ENCODE data around the gene PCDHGA7. TPM values are rescaled to one million over a fixed set of nuclear protein-coding genes. Genes with fewer than 3 reads are reported as not detected.
"Not testable (repeated sequence)": the region's sequence is repeated elsewhere in the genome, so short reads cannot be mapped to it uniquely, and the experiment has no call there.

Gene PCDHGA7
- total RNA-seq, 1 donor from 2014 or later, result 7.0 TPM

DNA sequence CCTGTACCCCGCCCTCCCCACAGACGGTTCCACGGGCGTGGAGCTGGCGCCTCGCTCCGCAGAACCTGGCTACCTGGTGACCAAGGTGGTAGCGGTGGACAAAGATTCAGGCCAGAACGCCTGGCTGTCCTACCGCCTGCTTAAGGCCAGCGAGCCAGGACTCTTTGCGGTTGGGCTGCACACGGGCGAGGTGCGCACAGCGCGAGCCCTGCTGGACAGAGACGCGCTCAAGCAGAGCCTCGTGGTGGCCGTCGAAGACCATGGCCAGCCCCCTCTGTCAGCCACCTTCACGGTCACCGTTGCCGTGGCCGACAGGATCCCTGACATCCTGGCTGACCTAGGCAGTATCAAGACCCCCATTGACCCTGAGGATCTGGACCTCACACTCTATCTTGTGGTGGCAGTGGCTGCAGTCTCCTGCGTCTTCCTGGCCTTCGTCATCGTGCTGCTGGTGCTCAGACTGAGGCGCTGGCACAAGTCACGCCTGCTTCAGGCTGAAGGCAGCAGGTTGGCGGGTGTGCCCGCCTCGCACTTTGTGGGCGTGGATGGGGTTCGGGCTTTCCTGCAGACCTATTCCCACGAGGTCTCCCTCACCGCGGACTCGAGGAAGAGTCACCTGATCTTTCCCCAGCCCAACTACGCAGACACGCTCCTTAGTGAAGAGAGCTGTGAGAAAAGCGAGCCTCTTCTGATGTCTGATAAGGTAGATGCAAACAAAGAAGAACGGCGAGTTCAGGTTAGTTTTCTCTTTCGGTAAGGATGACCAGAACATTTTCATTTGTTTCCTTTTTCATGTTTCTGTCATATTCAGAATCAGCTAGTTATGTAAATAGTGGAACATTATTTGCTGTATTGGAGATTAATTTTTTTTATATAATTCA lies 16.3 kb upstream of the PCDHGA7 start:
- DNase-seq (ENCODE audit: low spot score), result no peak

DNA sequence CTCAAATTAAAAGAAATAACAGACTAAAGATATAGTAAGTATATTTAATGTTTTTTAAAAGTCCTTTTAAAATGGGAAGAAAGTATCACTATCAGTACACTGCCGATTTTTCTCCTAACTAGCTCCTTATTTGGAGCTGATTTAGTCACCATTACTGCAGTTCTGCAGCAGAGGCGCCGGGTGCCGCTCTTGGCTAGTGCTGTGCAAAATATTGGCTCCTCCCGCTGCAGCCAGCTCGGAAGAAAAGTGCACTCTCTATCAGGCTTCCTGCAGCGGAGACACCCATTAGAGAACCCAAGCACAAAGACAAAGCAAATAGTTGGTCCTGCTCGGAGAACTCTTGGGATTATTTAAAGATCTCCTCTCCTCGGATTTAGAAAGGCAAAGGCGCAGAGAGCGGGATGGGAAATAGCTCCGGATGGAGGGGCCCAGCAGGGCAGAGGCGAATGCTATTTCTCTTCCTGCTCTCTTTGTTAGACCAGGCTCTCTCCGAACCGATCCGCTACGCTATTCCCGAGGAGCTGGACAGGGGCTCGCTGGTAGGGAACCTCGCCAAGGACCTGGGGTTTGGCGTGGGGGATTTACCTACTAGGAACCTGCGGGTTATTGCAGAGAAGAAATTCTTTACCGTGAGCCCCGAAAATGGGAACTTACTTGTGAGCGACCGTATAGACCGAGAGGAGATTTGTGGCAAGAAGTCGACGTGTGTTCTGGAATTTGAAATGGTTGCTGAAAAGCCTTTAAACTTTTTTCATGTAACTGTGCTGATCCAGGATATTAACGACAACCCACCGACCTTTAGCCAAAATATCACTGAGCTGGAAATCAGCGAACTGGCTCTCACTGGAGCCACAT lies 12.3 kb upstream of the PCDHGA7 start, which contains the start of gene PCDHGB3:
PCDHGB3 (plus strand) TSS at position 249 of the 855 bp plus-strand sequence; CDS start at position 402, 153 bp downstream.
- DNase-seq (ENCODE audit: low spot score), result no peak

DNA sequence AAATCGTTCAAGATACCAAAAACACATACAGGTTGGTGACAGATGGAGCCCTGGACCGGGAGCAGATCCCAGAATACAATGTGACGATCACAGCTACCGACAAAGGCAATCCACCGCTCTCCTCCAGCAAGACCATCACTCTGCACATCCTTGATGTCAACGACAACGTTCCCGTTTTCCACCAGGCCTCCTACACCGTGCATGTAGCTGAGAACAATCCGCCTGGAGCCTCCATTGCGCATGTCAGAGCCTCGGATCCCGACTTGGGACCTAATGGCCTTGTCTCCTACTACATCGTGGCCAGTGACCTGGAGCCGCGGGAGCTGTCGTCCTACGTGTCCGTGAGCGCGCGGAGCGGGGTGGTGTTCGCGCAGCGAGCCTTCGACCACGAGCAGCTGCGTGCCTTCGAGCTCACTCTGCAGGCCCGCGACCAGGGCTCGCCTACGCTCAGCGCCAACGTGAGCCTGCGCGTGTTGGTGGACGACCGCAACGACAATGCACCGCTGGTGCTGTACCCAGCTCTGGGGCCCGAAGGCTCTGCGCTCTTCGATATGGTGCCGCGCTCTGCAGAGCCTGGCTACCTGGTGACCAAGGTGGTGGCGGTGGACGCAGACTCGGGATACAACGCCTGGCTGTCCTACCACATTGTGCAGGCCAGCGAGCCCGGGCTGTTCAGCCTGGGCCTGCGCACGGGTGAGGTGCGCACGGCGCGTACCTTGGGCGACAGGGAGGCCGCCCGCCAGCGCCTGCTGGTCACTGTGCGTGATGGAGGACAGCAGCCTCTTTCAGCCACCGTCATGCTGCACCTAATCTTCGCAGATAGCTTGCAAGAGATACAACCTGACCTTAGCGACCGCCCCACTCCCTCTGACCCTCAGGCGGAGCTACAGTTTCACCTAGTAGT lies 10.7 kb upstream of the PCDHGA7 start:
- DNase-seq (ENCODE audit: low spot score), result no peak

DNA sequence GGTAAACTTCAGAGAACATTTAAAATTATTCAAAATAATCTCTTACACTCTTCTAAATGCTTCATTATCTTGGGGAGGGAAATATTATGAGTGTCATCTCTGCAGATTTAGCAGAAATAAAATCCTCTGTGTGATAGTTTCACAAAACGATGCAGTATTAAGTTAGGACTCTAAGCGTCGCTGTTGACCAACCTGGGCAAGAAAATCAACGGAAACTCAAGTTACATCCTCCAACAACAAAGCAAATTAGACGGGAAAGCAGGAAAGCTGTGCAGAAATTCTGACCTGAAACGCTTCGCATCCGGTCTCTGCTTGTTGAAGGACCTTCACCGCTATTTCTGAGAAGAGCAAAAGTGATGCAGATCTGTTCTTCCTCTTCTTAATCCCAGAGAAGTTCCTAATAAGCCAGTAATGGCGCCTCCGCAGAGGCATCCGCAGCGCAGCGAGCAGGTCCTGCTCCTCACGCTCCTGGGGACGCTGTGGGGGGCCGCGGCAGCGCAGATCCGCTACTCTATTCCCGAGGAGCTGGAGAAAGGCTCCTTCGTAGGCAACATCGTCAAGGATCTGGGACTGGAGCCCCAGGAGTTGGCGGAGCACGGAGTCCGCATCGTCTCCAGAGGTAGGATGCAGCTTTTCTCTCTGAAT lies 8.7 kb upstream of the PCDHGA7 start, which contains the start of gene PCDHGA6:
PCDHGA6 (plus strand) TSS at position 219 of the 645 bp plus-strand sequence; CDS start at position 412, 193 bp downstream.
- peak; percentile 7 for DNase-seq (ENCODE audit: low spot score)

DNA sequence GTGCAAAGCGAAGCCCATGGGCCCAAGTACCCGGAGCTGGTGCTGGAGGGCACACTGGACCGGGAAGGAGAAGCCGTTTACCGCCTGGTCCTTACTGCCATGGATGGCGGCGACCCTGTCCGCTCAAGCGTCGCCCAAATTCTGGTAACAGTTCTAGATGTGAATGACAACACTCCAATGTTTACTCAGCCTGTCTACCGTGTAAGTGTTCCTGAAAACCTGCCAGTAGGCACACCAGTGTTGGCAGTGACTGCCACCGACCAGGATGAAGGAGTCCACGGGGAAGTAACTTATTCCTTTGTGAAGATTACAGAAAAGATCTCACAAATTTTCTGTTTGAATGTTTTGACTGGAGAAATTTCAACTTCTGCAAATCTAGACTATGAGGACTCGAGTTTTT lies 7.9 kb upstream of the PCDHGA7 start:
- no peak for DNase-seq (ENCODE audit: low spot score)

DNA sequence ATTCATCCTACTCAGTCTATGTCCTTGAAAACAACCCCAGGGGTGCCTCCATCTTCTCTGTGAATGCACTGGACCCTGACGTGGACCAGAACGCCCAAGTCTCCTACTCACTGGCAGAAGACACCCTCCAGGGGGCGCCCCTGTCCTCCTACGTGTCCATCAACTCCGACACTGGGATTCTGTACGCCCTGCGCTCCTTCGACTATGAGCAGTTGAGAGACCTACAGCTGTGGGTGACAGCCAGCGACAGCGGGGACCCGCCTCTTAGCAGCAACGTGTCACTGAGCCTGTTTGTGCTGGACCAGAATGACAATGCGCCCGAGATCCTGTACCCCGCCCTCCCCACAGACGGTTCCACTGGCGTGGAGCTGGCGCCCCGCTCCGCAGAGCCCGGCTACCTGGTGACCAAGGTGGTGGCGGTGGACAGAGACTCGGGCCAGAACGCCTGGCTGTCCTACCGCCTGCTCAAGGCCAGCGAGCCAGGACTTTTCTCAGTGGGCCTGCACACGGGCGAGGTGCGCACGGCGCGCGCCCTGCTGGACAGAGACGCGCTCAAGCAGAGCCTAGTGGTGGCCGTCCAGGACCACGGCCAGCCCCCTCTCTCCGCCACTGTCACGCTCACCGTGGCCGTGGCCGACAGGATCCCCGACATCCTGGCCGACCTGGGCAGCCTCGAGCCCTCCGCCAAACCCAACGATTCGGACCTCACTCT lies 6.9 kb upstream of the PCDHGA7 start:
- DNase-seq (ENCODE audit: low spot score), result not testable (repeated sequence)

DNA sequence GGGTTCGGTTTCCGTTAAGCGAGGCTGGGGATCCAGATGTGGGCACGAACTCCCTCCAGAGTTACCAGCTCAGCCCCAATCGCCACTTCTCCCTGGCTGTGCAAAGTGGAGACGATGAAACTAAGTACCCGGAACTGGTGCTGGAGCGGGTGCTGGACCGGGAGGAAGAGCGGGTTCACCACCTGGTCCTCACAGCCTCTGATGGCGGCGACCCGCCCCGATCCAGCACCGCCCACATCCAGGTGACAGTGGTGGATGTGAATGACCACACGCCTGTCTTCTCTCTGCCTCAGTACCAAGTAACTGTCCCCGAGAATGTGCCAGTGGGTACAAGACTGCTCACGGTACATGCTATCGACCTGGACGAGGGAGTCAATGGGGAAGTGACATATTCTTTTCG lies 803 bp downstream of the PCDHGA7 start:
- no peak for DNase-seq (ENCODE audit: low spot score)

DNA sequence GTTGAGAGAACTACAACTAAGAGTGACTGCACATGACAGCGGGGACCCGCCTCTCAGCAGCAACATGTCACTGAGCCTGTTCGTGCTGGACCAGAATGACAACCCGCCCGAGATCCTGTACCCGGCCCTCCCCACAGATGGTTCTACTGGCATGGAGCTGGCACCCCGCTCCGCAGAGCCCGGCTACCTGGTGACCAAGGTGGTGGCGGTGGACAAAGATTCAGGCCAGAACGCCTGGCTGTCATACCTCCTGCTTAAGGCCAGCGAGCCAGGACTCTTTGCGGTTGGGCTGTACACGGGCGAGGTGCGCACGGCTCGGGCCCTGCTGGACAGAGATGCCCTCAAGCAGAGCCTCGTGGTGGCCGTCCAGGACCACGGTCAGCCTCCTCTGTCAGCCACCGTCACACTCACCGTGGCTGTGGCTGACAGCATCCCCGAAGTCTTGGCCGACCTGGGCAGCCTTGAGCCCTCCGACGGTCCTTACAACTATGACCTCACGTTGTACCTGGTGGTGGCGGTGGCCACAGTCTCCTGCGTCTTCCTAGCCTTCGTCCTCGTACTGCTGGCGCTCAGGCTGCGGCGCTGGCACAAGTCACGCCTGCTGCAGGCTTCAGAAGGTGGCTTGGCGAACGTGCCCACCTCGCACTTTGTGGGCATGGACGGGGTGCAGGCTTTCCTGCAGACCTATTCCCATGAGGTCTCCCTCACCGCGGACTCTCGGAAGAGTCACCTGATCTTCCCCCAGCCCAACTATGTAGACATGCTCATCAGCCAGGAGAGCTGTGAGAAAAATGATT lies 2.1 kb downstream of the PCDHGA7 start:
- DNase-seq (ENCODE audit: low spot score), result no peak

DNA sequence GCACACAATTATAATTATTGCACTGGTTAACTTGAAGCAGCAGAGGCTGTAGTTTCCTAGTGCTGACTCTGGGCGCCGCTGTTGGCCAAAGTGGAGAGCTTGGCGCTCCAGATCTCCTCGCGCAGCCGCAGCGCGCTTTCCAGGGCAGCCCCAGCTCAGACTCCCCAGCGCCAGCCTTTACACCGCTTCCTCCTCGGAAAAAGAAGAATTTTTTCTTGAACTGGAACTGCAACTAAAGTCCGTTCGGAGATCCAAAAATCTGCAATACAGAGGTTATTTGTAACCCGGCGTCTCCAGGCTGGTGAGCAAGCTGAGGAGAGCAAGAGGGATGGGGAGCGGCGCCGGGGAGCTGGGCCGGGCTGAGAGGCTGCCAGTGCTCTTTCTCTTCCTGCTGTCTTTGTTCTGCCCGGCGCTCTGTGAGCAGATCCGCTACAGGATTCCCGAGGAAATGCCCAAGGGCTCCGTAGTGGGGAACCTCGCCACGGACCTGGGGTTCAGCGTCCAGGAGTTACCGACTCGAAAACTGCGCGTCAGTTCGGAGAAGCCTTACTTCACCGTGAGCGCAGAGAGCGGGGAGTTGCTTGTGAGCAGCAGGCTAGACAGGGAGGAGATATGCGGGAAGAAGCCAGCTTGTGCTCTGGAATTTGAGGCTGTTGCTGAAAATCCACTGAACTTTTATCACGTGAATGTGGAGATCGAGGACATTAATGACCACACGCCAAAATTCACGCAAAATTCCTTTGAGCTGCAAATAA lies 5.2 kb downstream of the PCDHGA7 start, which contains the start of gene PCDHGB4:
PCDHGB4 (plus strand) TSS at position 142 of the 755 bp plus-strand sequence; CDS start at position 329, 187 bp downstream.
- DNase-seq (ENCODE audit: low spot score), result peak; percentile 6

DNA sequence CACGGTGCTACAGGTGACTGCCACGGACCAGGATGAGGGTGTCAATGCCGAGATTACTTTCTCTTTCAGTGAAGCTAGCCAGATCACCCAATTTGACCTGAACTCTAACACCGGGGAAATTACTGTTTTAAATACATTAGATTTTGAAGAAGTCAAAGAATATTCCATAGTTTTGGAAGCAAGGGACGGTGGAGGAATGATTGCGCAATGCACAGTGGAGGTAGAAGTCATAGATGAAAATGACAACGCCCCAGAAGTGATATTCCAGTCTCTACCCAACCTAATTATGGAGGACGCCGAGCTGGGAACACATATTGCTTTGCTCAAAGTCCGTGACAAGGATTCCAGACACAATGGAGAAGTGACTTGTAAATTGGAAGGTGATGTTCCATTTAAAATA lies 6.1 kb downstream of the PCDHGA7 start:
- no peak for DNase-seq (ENCODE audit: low spot score)

DNA sequence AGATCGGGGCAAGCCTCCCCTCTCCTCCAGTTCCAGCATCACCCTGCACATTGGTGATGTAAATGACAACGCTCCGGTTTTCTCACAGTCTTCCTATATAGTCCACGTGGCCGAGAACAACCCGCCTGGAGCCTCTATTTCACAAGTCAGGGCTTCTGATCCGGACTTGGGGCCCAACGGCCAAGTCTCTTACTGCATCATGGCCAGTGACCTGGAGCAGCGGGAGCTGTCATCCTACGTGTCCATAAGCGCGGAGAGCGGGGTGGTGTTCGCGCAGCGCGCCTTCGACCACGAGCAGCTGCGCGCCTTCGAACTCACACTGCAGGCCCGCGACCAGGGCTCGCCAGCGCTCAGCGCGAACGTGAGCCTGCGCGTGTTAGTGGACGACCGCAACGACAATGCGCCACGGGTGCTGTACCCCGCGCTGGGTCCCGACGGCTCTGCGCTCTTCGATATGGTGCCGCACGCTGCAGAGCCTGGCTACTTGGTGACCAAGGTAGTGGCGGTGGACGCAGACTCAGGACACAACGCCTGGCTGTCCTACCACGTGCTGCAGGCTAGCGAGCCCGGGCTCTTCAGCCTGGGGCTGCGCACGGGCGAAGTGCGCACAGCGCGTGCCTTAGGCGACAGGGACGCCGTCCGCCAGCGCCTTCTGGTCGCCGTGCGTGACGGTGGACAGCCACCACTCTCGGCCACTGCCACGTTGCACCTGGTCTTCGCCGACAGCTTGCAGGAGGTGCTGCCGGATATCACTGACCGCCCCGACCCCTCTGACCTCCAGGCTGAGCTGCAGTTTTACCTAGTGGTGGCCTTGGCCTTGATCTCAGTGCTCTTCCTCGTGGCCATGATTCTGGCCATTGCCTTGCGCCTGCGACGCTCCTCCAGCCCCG lies 6.9 kb downstream of the PCDHGA7 start:
- DNase-seq (ENCODE audit: low spot score), result no peak

DNA sequence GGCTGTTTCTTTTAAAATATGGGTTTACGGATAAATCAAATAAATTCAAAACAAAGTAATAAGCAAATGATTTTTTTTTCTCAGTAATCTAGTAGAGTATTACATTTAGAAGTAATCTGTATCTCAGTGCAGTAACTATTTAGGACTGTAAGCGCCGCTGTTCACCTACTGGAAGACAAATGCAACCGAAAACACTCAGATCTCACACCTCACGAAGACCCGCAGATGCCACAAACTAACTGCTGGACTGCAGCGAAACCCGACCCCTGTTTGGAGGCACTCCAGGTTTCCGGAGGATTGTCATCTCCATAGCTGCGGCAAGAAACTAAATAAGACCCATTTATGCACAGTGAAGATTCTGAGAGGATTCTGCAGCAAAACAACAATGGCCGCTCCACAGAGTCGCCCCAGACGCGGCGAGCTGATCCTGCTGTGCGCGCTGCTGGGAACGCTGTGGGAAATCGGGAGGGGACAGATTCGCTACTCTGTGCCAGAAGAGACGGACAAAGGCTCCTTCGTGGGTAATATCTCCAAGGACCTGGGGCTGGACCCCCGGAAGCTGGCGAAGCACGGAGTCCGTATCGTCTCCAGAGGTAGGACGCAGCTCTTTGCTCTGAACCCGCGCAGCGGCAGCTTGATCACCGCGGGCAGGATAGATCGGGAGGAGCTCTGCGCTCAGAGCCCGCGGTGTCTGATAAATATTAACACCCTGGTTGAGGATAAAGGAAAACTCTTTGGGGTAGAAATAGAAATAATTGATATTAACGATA lies 10.1 kb downstream of the PCDHGA7 start, which contains the start of gene PCDHGA8:
PCDHGA8 (plus strand) TSS at position 205 of the 770 bp plus-strand sequence; CDS start at position 386, 181 bp downstream.
- DNase-seq (ENCODE audit: low spot score), result no peak

DNA sequence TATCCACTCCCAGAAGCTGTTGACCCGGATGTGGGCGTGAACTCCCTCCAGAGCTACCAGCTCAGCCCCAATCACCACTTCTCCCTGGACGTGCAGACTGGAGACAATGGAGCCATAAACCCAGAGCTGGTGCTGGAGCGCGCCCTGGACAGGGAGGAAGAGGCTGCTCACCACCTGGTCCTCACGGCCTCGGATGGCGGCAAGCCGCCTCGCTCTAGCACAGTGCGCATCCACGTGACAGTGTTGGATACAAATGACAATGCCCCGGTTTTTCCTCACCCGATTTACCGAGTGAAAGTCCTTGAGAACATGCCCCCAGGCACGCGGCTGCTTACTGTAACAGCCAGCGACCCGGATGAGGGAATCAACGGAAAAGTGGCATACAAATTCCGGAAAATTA lies 10.7 kb downstream of the PCDHGA7 start:
- no peak for DNase-seq (ENCODE audit: low spot score)

DNA sequence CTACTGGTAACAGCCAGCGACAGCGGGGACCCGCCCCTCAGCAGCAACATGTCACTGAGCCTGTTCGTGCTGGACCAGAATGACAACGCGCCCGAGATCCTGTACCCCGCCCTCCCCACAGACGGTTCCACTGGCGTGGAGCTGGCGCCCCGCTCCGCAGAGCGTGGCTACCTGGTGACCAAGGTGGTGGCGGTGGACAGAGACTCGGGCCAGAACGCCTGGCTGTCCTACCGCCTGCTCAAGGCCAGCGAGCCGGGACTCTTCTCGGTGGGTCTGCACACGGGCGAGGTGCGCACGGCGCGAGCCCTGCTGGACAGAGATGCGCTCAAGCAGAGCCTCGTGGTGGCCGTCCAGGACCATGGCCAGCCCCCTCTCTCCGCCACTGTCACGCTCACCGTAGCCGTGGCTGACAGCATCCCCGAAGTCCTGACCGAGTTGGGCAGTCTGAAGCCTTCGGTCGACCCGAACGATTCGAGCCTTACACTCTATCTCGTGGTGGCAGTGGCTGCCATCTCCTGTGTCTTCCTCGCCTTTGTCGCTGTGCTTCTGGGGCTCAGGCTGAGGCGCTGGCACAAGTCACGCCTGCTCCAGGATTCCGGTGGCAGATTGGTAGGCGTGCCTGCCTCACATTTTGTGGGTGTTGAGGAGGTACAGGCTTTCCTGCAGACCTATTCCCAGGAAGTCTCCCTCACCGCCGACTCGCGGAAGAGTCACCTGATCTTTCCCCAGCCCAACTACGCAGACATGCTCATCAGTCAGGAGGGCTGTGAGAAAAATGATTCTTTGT lies 12.1 kb downstream of the PCDHGA7 start:
- DNase-seq (ENCODE audit: low spot score), result not testable (repeated sequence)

DNA sequence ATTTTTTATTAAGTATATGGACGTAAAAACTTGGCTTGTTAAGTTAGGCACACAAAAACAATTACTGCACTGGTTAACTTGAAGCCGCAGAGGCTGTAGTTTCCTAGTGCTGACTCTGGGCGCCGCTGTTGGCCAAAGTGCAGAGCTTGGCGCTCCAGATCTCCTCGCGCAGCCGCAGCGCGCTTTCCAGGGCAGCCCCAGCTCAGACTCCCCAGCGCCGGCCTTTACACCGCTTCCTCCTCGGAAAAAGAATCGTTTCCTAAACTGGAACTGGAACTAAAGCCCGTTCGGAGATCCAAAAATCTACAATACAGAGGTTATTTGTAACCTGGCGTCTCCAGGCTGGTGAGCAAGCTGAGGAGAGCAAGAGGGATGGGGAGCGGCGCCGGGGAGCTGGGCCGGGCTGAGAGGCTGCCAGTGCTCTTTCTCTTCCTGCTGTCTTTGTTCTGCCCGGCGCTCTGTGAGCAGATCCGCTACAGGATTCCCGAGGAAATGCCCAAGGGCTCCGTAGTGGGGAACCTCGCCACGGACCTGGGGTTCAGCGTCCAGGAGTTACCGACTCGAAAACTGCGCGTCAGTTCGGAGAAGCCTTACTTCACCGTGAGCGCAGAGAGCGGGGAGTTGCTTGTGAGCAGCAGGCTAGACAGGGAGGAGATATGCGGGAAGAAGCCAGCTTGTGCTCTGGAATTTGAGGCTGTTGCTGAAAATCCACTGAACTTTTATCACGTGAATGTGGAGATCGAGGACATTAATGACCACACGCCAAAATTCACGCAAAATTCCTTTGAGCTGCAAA lies 15.4 kb downstream of the PCDHGA7 start, which contains the start of gene PCDHGB5:
PCDHGB5 (plus strand) TSS at position 192 of the 796 bp plus-strand sequence; CDS start at position 373, 181 bp downstream.
- peak; percentile 21 for DNase-seq (ENCODE audit: low spot score)
